H1 (cell line): ENCODE results near the gene SLC22A23. TPM values are rescaled to one million over a fixed set of nuclear protein-coding genes. Genes with fewer than 3 reads are reported as not detected.

Experiments
- CTCF ChIA-PET: fragments of 300-600 bp; sonication (Branson Sonifier 250); formaldehyde crosslinking; loops from one replicate; lab custom pipeline; 2021; ENCODE audit not compliant: partially characterized antibody; lab: Charles Lee
- POLR2A ChIA-PET: fragments of 300-600 bp; sonication (Branson Sonifier 250); formaldehyde crosslinking; loops from one replicate; lab custom pipeline; 2021; ENCODE audit warnings: inconsistent platforms; ENCODE audit not compliant: partially characterized antibody; lab: Charles Lee
- DNase-seq, 2 experiments: peaks; one replicate each; pipeline versions ENCODE4 v3.0.0 to v3.0.0-alpha.2; 2010 to 2022; ENCODE audit warnings: low spot score in 2 of 2, low read depth in 1 of 2, mixed read lengths in 1 of 2
- FAIRE-seq: peaks from 2 replicates; lab custom pipeline; 2011; peaks lifted over from hg19 to GRCh38; lab: Jason Lieb, UNC
- H2AFZ ChIP-seq: 2 replicates; pipeline ENCODE4 v1.8.1; 2012; ENCODE audit warnings: low read length, inconsistent platforms
- H2AK5ac ChIP-seq: 2 replicates; pipeline ENCODE4 v1.6.1; 2013; ENCODE audit warnings: low read depth, low read length
- H2BK120ac ChIP-seq: replicated peaks from 2 replicates; pipeline ENCODE3; 2013; ENCODE audit warnings: low read depth, low read length, inconsistent platforms
- H2BK12ac ChIP-seq: 2 replicates; pipeline ENCODE4 v1.6.1; 2013; ENCODE audit warnings: low read depth, low read length
- H2BK15ac ChIP-seq: 2 replicates; pipeline ENCODE4 v1.6.1; 2013; ENCODE audit warnings: low read length
- H2BK20ac ChIP-seq: 2 replicates; pipeline ENCODE4 v1.6.1; 2013; ENCODE audit warnings: low read length
- H2BK5ac ChIP-seq: 2 replicates; pipeline ENCODE4 v1.6.1; 2013; ENCODE audit warnings: low read depth, low read length
- H3K14ac ChIP-seq: 2 replicates; pipeline ENCODE4 v1.6.1; 2013; ENCODE audit warnings: inconsistent platforms; ENCODE audit not compliant: insufficient read length
- H3K18ac ChIP-seq: 2 replicates; pipeline ENCODE4 v1.6.1; 2013; ENCODE audit warnings: low read length; ENCODE audit errors: extremely low read depth
- H3K23ac ChIP-seq: 2 replicates; pipeline ENCODE4 v1.6.1; 2013; ENCODE audit warnings: inconsistent platforms; ENCODE audit not compliant: insufficient read length
- H3K23me2 ChIP-seq: 2 replicates; pipeline ENCODE4 v1.6.1; 2013; ENCODE audit warnings: low read depth, low read length
- H3K27ac ChIP-seq: 2 replicates; pipeline ENCODE4 v1.6.1; 2011; ENCODE audit warnings: low read depth, low read length, inconsistent platforms
- H3K27me3 ChIP-seq, 4 experiments: replicated peaks in 1 of 4; 1 replicate in 1 of 4; 2 replicates in 3 of 4; pipeline versions ENCODE4 v1.6.1 to v1.8.1; 2011 to 2013; ENCODE audit warnings: low read length in 3 of 4, mild to moderate bottlenecking in 3 of 4, inconsistent platforms in 2 of 4, mixed read lengths in 2 of 4, moderate library complexity in 1 of 4; ENCODE audit not compliant: control insufficient read depth in 3 of 4, insufficient read depth in 3 of 4; ENCODE audit errors: extremely low read depth in 1 of 4
- H3K36me3 ChIP-seq, 4 experiments: 2 replicates each; pipeline versions ENCODE4 v1.6.1 to v1.8.1; 2011 to 2013; ENCODE audit warnings: mild to moderate bottlenecking in 4 of 4, low read length in 3 of 4, moderate library complexity in 2 of 4, control low read depth in 1 of 4, inconsistent platforms in 1 of 4; ENCODE audit not compliant: insufficient read depth in 4 of 4, control insufficient read depth in 2 of 4
- H3K4ac ChIP-seq: replicated peaks from 2 replicates; pipeline ENCODE3; 2013; ENCODE audit warnings: low read length, low read depth, mixed read lengths, inconsistent platforms; ENCODE audit not compliant: insufficient read length
- H3K4me1 ChIP-seq, 4 experiments: replicated peaks in 1 of 4; 1 replicate in 1 of 4; 2 replicates in 3 of 4; pipeline versions ENCODE4 v1.6.1 to v1.8.1; 2011 to 2013; ENCODE audit warnings: low read length in 3 of 4, inconsistent platforms in 2 of 4, mixed read lengths in 1 of 4; ENCODE audit not compliant: insufficient read depth in 4 of 4, control insufficient read depth in 3 of 4
- H3K4me2 ChIP-seq, 2 experiments: 2 replicates each; pipeline versions ENCODE4 v1.6.1 to v1.8.1; 2011 to 2013; ENCODE audit warnings: low read depth in 2 of 2, low read length in 2 of 2, control low read depth in 1 of 2, inconsistent platforms in 1 of 2, mild to moderate bottlenecking in 1 of 2; ENCODE audit not compliant: insufficient read depth in 1 of 2
- H3K4me3 ChIP-seq, 4 experiments: fragments of 200-600, 300-600 bp in 1 of 4; sonication (generic), shearing (Covaris generic), sonication (Bioruptor Twin) in 1 of 4; 2 replicates each; pipeline versions ENCODE4 v1.5.1 to v1.8.1; 2011 to 2016; ENCODE audit warnings: low read length in 4 of 4, low read depth in 3 of 4, control low read depth in 2 of 4, inconsistent platforms in 2 of 4, mild to moderate bottlenecking in 2 of 4, mixed read lengths in 1 of 4, moderate library complexity in 1 of 4; ENCODE audit not compliant: insufficient read depth in 2 of 4; ENCODE audit errors: extremely low read depth in 1 of 4
- H3K56ac ChIP-seq: replicated peaks from 2 replicates; pipeline ENCODE3; 2013; ENCODE audit warnings: low read depth, mild to moderate bottlenecking, mixed read lengths, low read length, inconsistent platforms; ENCODE audit not compliant: insufficient read length
- H3K79me1 ChIP-seq: 2 replicates; pipeline ENCODE4 v1.6.1; 2013; ENCODE audit warnings: low read depth, low read length, control low read depth
- H3K79me2 ChIP-seq, 2 experiments: 2 replicates each; pipeline versions ENCODE4 v1.6.1 to v1.8.1; 2012 to 2013; ENCODE audit warnings: low read length in 2 of 2, mild to moderate bottlenecking in 2 of 2, inconsistent platforms in 1 of 2; ENCODE audit not compliant: insufficient read depth in 2 of 2, control insufficient read depth in 1 of 2
- H3K9ac ChIP-seq, 4 experiments: replicated peaks in 1 of 4; 1 replicate in 1 of 4; 2 replicates in 3 of 4; pipeline versions ENCODE4 v1.6.1 to v1.8.1; 2011 to 2013; ENCODE audit warnings: low read depth in 3 of 4, low read length in 3 of 4, control low read depth in 2 of 4, mild to moderate bottlenecking in 2 of 4, moderate library complexity in 2 of 4, inconsistent platforms in 1 of 4; ENCODE audit errors: extremely low read depth in 1 of 4
- H3K9me3 ChIP-seq, 2 experiments: 2 replicates each; pipeline versions ENCODE4 v1.6.1 to v1.8.1; 2012 to 2013; ENCODE audit warnings: mild to moderate bottlenecking in 2 of 2, moderate library complexity in 2 of 2, control low read depth in 1 of 2, inconsistent platforms in 1 of 2, low read depth in 1 of 2, low read length in 1 of 2, mixed read lengths in 1 of 2; ENCODE audit not compliant: insufficient read depth in 2 of 2
- H4K20me1 ChIP-seq, 2 experiments: replicated peaks in 1 of 2; 2 replicates each; pipeline versions ENCODE3 to v1.8.1; 2011 to 2013; ENCODE audit warnings: inconsistent platforms in 2 of 2, low read length in 2 of 2, mild to moderate bottlenecking in 1 of 2; ENCODE audit not compliant: insufficient read depth in 2 of 2, control insufficient read depth in 1 of 2
- H4K5ac ChIP-seq: 2 replicates; pipeline ENCODE4 v1.6.1; 2013; ENCODE audit warnings: low read length, low read depth, mixed read lengths, inconsistent platforms; ENCODE audit not compliant: insufficient read length
- H4K8ac ChIP-seq: 2 replicates; pipeline ENCODE4 v1.8.0; 2013; ENCODE audit warnings: mild to moderate bottlenecking, moderate library complexity, low read length, inconsistent platforms; ENCODE audit not compliant: insufficient read depth; ENCODE audit errors: extremely low read depth
- H4K91ac ChIP-seq: replicated peaks from 2 replicates; pipeline ENCODE3; 2013; ENCODE audit warnings: low read length, mixed read lengths, inconsistent platforms; ENCODE audit not compliant: insufficient read length
- CHD1 ChIP-seq: IDR thresholded peaks from 2 replicates; pipeline ENCODE4 v1.6.1; 2012; ENCODE audit warnings: low read depth, low read length, improper control_type of control experiment
- CHD2 ChIP-seq: IDR thresholded peaks from 2 replicates; pipeline ENCODE4 v1.6.1; 2012; ENCODE audit warnings: low read length, improper control_type of control experiment
- SIRT6 ChIP-seq: IDR thresholded peaks from one replicate; pipeline ENCODE4 v1.7.1; 2012; ENCODE audit warnings: low read length, inconsistent platforms
- SP1 ChIP-seq: IDR thresholded peaks from 2 replicates; pipeline ENCODE4 v1.6.1; 2011; ENCODE audit warnings: low read depth, low read length
- YY1 ChIP-seq: IDR thresholded peaks from 2 replicates; pipeline ENCODE4 v1.6.1; 2011; ENCODE audit warnings: low read depth, mild to moderate bottlenecking, low read length
- WGBS, 2 experiments: shearing (Covaris generic) in 1 of 2; methylation state at CpG; one replicate each; pipeline versions ENCODE4 v1.1.6 to v1.1.7; 2013 to 2015; ENCODE audit warnings: low lambda C conversion rate in 2 of 2, mixed read lengths in 2 of 2, inconsistent platforms in 1 of 2, low coverage in 1 of 2, missing lambda C conversion rate in 1 of 2; ENCODE audit not compliant: insufficient replicate concordance in 2 of 2, insufficient coverage in 1 of 2, insufficient read length in 1 of 2; ENCODE audit errors: extremely low coverage in 1 of 2, missing lambda C conversion rate in 1 of 2; 5-methylcytosine and 5-hydroxymethylcytosine counted together
- polyA plus RNA-seq, 7 experiments: library from polyadenylated mRNA; depleted of rRNA in 3 of 7; stranded (reverse) in 5 of 7; unstranded in 2 of 7; fragments of >200 nt in 5 of 7; fragments of 200-250 nt in 2 of 7; gene quantifications; 1 replicate in 5 of 7; 2 replicates in 1 of 7; 4 replicates in 1 of 7; pipeline versions ENCODE4 v1.2.1 to v1.2.3, GENCODE V29; 2011 to 2013; ENCODE audit warnings: missing spikeins in 2 of 7, mixed read lengths in 2 of 7
- total RNA-seq: library from RNA; stranded (reverse); fragmentation: NEBNext Ultra II Directional; extraction: Animal tissue kit (Norgen Biotek cat#: 25700); gene quantifications from 2 replicates; pipeline ENCODE4 v1.2.1, GENCODE V29; 2021
- TF ChIP-seq, protein P1 (sequence below), 3 experiments: IDR thresholded peaks; 1 replicate in 2 of 3; 2 replicates in 1 of 3; pipeline versions ENCODE4 v1.5.1 to v1.6.1; 2011; ENCODE audit warnings: low read length in 3 of 3, mild to moderate bottlenecking in 3 of 3, inconsistent platforms in 2 of 3, low read depth in 1 of 3, moderate library complexity in 1 of 3; ENCODE audit not compliant: insufficient read depth in 1 of 3; ENCODE audit errors: control extremely low read depth in 1 of 3
- TF ChIP-seq, protein P2 (sequence below): IDR thresholded peaks from 2 replicates; pipeline ENCODE4 v1.6.1; 2012; ENCODE audit warnings: inconsistent platforms

Gene SLC22A23
- total and polyA plus RNA-seq, 2 of the 8 experiments (the other 6 are each of a cell fraction or from before 2014, with no cell fraction given) = 9.9 to 38.4 TPM

DNA sequence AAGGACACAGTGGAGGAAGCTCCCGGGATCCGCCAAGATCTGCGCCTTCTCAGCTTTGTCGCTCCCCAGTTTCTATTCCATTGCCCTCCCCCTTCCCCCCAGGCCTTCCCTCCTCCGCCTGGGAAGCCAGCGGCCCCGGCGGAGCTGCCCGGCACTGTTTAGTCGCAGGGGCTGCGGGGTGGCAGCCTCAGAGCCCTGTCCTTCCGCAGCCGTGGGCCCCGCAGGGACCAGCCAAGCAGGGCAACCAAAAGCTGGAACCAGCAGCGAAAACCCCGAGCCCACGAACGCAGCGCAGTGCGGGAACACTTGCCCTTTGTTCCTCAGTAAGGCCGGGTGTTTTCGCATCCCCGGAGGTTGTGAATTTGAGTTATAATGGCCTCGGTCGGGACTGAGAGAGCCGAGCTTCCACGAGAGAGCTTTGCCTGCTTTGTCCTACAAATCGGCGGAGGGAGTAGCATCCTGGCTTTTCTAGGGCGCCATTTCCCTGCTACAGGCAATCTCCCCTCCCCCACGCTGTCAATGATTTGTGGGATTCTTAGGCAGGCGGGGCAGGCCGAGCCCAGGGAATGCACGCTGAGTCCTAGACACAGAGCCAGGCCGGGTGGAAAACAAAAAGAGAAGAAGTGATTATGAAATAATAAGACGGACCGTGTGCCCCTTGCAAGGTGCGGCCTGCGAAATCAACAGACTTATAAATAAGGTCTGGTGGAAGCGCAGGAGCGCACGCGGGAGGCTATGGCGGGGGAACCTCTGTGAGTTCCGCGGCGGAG, 225.4 kb downstream of the SLC22A23 start:
- Histone ChIP-seq H2BK15ac (peak overlapping the region; percentile 50; the same call in 1 of the 2 replicates), H3K9ac (peak overlapping the region in 3 of 4 experiments; percentile 71 to 80 (median 76); a peak in 6 of 7 replicates), H3K4me2 (peak overlapping the region; percentile 91 to 96), H3K27me3 (peaks cover 0 to 23% (median 19%) of the 10 kb centered on the region in 4 experiments; a peak in 6 of 7 replicates), H4K5ac (peak overlapping the region; percentile 5), H4K20me1 (peaks cover 8 to 9% of the 10 kb centered on the region in 2 experiments), H3K79me1 (no peaks in the 10 kb centered on the region; the same call in 1 of the 2 replicates), H3K36me3 (no peaks in the 10 kb centered on the region; a peak in 1 of 8 replicates), H2BK20ac (peak overlapping the region; percentile 97; the same call in 1 of the 2 replicates), H4K91ac (peak overlapping the region; percentile 50), H3K4me1 (peaks cover 5 to 17% (median 11%) of the 10 kb centered on the region in 4 experiments; a peak in 6 of 7 replicates), H3K56ac (peak overlapping the region; percentile 88), H3K4ac (peak overlapping the region; percentile 17), H3K9me3 (no peaks in the 10 kb centered on the region), H3K23me2 (peaks cover 34% of the 10 kb centered on the region), H3K14ac (peak overlapping the region; percentile 6), H3K79me2 (peaks cover 10% of the 10 kb centered on the region in 2 experiments), H3K23ac (no peak overlapping the region), H4K8ac (no peak overlapping the region), H2BK12ac (peak overlapping the region; percentile 83; the same call in 1 of the 2 replicates), H3K18ac (peak overlapping the region; percentile 86), H3K4me3 (peak overlapping the region; percentile 71 to 99 (median 86)), H3K27ac (no peak overlapping the region; the same call in 1 of the 2 replicates), H2BK5ac (peak overlapping the region; percentile 88; the same call in 1 of the 2 replicates), H2AK5ac (no peak overlapping the region), H2BK120ac (peak overlapping the region; percentile 35), H2AFZ (peak overlapping the region; percentile 95)
- POLR2A ChIA-PET = interaction anchor here (0.7 to 7.6 kb wide), 19 partner anchors 8 to 255 kb away, joined by 3 to 122 read pairs (median 6); partner anchors contain the start of gene TUBB2A
- peak in 1 of 2 experiments; percentile 83 for DNase-seq
- WGBS, 2 experiments = 1% methylated on average over 44 of the region's 47 CpGs; no CpG with 5 or more reads in 1 of the 2 experiments
- CTCF ChIA-PET = interaction anchor here (0.6 to 17.3 kb wide), 16 partner anchors 9 to 245 kb away, joined by 3 to 263 read pairs (median 4); partner anchors contain the start of gene TUBB2A
- no peak for FAIRE-seq
- TF ChIP-seq SIRT6 (no peak), CHD2 (0 out of 2 replicates have a peak, but pooled peaks have one; percentile 49), YY1 (peak; percentile 94), CHD1 (peak; percentile 58; the same call in 1 of the 2 replicates), SP1 (no peak; the same call in 1 of the 2 replicates)
- TF ChIP-seq, protein P1, sequence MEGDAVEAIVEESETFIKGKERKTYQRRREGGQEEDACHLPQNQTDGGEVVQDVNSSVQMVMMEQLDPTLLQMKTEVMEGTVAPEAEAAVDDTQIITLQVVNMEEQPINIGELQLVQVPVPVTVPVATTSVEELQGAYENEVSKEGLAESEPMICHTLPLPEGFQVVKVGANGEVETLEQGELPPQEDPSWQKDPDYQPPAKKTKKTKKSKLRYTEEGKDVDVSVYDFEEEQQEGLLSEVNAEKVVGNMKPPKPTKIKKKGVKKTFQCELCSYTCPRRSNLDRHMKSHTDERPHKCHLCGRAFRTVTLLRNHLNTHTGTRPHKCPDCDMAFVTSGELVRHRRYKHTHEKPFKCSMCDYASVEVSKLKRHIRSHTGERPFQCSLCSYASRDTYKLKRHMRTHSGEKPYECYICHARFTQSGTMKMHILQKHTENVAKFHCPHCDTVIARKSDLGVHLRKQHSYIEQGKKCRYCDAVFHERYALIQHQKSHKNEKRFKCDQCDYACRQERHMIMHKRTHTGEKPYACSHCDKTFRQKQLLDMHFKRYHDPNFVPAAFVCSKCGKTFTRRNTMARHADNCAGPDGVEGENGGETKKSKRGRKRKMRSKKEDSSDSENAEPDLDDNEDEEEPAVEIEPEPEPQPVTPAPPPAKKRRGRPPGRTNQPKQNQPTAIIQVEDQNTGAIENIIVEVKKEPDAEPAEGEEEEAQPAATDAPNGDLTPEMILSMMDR (IDR thresholded peaks at IDR 0.05; ENCODE audit: control extremely low read depth in 1 of 3, insufficient read depth in 1 of 3, low read depth in 1 of 3, low read length in 3 of 3) = no peak
- TF ChIP-seq, protein P2, sequence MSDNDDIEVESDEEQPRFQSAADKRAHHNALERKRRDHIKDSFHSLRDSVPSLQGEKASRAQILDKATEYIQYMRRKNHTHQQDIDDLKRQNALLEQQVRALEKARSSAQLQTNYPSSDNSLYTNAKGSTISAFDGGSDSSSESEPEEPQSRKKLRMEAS = peak; percentile 65
